HCEC 1CT (cell line): ENCODE measurements around the gene FGF3.

Experiments used
- DNase-seq: peaks from one replicate; pipeline ENCODE4 v3.0.0-alpha.2; 2017

Gene FGF3

DNA sequence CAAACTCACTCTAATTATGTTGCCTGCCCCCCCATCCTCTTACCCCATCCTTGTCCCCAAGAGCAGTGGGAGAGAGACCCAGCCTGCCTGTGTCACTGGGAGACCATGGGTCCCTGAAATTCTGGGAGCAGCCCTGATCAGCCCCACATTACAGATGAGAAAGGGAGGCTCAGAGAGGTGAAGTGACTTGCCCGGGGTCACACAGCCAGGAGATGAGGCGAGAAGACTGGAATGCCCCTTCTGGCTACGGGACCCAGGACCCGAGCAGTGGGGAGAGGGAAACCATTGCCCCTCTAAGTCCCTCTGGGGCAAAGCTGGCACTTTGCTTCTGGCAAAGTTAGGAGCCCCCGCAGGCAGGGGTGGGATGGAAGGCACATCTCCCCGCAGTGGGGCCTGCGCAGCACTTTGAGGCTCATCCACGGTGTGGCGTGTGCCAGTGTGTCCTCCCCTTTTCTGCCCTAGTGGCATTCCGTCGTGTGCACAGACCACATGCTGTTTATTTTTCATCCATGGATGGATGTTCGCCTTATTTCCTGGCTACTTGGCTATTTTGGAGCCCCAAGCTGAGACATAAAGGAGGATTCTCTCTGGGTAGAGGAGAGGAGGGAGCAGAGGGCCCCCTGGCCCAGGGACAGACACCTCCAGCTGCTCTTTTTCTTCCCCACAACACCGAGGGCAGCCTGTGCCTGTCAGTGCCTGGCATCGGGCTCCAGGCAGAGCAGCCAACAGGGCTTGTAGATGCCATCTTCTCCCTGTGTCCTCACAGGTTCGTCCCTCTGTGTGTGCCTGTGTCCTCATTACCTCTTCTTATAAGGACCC is 3.7 kb upstream of the FGF3 start:
- no peak for DNase-seq

GRCh38 chr11:69821511-69822040 is 2.4 kb upstream of the FGF3 start:
- no peak for DNase-seq

DNA sequence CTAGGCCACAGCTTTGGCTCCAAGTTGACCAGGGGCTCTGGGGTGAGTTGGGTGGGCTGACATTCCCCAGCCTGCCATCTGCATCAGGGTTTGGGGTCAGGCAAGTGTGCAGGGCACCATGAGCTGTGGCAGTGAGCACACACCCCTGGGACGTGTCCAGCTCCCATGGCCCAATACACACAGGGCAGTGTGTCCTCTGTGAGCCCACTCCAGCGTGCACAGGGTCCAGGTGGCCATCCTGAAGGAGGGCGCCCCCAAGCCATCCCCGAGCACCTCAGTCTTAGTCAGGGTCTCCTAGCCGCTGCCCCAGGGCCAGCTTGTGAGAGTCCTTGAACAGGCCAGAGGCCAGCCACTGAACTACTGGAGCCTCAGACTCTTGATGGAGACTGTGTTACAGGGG is 1.2 kb upstream of the FGF3 start:
- DNase-seq: no peak

DNA sequence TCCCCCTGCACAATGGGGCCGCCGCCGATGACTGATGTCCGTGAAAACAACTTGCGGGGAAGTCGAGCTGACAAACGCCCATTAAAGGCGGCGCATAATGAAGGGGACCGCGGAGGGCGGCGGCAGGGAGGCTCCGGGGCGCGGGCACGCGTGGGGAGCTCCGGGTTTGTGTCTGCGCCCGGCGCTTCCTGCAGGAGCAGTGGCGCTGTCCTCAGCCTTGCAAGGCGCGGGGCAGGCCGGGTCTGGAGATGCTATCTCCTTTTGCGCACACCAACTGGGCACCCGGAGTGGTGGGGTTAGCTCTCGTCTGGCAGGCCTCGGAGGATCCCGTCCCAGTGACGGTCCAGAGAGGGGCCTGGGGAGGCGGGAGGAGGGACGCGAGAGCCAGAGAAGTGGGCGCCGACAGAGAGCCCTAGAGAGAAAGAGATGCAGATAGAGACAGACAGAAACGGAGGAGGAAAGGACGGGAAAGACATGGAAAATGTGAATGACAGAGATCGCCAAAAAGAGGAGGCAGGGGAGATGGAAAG is 390 bp upstream of the FGF3 start:
- DNase-seq: no peak

DNA sequence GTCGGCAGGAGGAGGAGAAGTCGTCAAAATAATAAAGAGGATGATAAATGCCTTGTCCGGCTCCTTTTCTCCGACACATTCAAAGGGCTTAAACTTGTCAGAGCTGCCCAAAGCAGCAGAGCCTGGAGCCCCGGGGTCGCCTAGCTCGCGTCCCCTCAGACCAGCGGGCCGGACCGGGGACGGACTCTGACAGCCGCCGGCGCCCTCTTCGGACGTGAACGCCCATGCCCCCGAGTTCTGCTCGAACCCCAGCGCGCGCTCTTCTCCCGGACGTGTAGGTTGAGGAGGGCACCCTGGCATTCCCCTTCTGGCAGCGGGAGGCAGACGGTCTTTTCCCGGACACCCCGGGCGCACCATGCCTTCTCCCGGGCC is 999 bp downstream of the FGF3 start:
- DNase-seq: no peak

- no peak for DNase-seq
These were observed 1.7 kb downstream of the FGF3 start for GRCh38 chr11:69817265-69818230.

DNA sequence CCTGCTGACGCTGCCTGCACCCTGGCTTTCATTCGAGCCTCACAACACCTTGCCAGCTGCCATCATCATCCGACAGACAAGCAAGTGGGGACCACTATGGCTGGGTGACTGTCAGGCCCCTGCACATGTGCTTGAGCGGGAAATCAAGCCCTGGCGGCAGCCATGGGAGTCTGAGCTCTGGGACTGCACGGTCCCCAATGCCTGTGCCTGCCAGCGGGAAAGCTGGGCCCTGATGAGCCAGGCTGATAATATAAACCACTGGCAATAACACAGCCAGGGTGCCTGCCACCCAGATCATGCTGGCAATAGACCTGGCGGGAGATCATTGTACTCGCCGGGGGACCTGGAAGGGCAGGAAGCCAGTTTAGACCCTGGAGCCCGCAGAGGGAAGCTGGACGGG is 2.5 kb downstream of the FGF3 start:
- DNase-seq: no peak

DNA sequence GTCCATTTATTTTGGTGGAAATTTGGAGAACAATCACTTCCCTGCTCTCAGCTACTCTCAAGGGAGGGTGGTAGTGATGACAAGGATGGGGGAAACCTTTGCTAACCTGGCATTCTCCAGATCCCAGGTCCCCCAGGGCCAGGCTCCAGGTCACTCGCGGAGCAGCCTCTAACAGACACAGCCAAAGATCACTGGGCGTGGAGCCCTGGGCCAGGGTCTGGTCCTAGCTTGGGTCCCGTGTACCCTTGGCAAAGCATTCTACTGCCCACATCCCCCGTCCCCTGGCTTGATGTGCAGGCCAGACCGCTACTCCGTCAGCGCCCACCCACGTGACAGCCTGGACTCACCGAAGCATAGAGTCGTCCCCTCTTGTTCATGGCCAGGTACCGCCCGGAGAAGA is 3.2 kb downstream of the FGF3 start:
- no peak for DNase-seq

GRCh38 chr11:69814902-69815301 is 4.3 kb downstream of the FGF3 start:
- no peak for DNase-seq

DNA sequence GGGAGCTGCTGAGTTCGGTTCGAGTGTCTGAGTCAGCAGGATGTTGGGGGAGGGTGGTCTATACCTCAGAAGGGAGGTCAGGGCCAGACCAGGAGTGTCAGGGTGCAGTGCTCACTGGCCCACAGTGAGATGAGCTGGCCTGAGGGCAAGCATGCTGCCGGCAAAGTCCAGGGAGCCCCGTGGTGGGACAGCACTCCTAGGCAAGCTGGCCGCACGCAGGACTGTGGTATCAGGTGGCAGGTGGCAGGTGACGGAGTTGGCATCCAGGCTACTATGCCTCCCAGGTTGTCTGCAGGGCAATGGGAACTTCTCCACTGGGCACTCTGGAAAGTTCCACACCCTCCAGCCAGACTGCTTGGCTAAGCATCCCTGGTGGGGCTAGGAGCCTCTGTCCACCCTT is 4.8 kb downstream of the FGF3 start:
- no peak for DNase-seq

GRCh38 chr11:69813839-69814238 is 5.4 kb downstream of the FGF3 start:
- DNase-seq: no peak

- DNase-seq: no peak
These were observed 6.3 kb downstream of the FGF3 start for GRCh38 chr11:69812946-69813345.

- DNase-seq: no peak
These were observed 7.0 kb downstream of the FGF3 start for GRCh38 chr11:69812256-69812655.

- DNase-seq: no peak
These were observed 7.8 kb downstream of the FGF3 start for GRCh38 chr11:69811431-69811830.

- no peak for DNase-seq
These were observed 8.7 kb downstream of the FGF3 start for GRCh38 chr11:69810289-69811118.

GRCh38 chr11:69808667-69809086 is 10.5 kb downstream of the FGF3 start:
- no peak for DNase-seq

DNA sequence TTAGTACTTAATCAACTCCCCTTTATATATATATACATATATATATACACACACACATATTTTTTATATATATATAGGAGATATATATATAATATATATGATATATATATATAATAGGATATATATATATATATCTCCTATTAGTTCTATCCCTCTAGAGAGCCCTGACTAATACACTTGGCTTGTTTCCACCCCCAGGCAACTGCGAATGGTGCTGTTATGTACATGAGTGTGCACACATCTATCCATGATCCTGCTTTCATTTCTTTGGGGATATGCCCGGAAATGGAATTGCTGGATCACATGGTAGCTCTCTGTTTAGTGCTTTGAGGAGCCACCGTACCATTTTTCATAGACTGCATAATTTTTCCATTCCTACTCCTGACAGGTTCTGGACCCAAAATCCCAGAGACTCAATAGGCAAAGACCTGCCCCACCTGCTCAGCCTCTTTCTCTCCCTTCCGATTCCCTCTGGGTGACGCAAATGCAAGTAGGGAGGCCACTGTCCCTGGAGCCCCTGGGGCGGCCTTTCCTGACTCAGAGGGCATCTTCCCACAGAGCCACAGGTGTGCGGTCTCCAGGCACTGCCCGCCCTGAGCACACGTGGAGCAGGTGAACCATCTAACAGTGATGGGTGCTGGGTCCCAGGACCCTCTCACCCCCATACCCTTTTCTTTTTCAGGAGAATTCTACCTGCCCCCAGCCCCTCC is 12.0 kb downstream of the FGF3 start:
- no peak for DNase-seq

- no peak for DNase-seq
These were observed 14.3 kb downstream of the FGF3 start for GRCh38 chr11:69804769-69805508.

DNA sequence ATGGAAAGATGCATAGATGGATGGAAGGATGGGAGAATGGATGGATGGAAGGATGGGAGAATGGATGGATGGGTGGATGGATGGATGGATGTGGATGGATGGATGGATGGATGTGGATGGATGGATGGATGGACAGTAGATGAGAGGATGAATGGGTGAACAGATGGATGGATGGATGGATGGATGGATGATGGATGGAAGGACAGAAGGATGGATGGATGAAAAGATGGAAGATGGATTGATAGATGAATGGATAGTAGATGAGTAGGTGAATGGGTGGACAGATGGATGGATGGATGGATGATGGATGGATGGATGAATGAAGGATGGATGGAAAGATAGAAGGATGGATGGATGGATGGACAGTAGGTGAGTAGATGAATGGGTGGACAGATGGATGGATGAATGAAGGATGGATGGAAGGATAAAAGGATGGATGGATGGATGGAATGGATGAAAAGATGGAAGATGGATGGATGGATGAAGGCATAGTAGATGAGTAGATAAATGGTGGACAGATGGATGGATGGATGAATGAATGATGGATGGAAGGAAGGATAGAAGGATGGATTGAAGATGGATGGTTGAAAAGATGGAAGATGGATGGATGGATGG is 15.5 kb downstream of the FGF3 start:
- no peak for DNase-seq

- DNase-seq: no peak
These were observed 16.2 kb downstream of the FGF3 start for GRCh38 chr11:69803022-69803421.

DNA sequence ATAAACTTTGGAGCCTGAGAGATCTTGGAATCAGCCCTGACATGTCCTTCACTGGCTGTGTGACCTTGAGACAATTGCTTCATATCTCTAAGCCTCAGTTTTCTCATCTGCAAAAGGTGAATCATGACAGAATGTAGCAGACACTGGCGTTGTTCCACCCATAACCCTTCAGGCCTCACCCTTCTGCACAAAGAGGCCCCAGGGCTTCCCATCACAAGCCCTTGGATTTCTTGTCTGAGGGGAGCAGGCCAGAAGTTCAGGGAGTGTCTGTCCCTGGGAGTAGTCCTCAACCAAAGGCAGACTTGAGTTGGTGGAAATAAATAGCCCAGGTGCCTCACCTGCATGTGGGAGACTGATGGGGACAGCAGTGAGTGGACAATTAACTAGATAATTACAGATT is 16.6 kb downstream of the FGF3 start:
- DNase-seq: no peak
